Measurements from ENCODE around the gene SLMAP. TPM values are rescaled to one million over a fixed set of nuclear protein-coding genes. Genes with fewer than 3 reads are reported as not detected.

SLMAP gene
- total RNA-seq, 1 donor, result 44.1 TPM

GRCh38 chr3:57718118-57718517, 38.0 kb upstream of the SLMAP start:
- TF ChIP-seq, protein P1, sequence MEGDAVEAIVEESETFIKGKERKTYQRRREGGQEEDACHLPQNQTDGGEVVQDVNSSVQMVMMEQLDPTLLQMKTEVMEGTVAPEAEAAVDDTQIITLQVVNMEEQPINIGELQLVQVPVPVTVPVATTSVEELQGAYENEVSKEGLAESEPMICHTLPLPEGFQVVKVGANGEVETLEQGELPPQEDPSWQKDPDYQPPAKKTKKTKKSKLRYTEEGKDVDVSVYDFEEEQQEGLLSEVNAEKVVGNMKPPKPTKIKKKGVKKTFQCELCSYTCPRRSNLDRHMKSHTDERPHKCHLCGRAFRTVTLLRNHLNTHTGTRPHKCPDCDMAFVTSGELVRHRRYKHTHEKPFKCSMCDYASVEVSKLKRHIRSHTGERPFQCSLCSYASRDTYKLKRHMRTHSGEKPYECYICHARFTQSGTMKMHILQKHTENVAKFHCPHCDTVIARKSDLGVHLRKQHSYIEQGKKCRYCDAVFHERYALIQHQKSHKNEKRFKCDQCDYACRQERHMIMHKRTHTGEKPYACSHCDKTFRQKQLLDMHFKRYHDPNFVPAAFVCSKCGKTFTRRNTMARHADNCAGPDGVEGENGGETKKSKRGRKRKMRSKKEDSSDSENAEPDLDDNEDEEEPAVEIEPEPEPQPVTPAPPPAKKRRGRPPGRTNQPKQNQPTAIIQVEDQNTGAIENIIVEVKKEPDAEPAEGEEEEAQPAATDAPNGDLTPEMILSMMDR (IDR thresholded peaks at IDR 0.05; ENCODE audit: insufficient read depth, low read length), result no peak
- no peak overlapping the region for H3K4me3 ChIP-seq (ENCODE audit: low read depth, low read length)
- no peak for DNase-seq (ENCODE audit: low read depth)

GRCh38 chr3:57726397-57726796, 29.7 kb upstream of the SLMAP start:
- no peak overlapping the region for H3K4me3 ChIP-seq (ENCODE audit: low read depth, low read length)
- DNase-seq (ENCODE audit: low read depth), result no peak
- TF ChIP-seq, protein P1 (IDR thresholded peaks at IDR 0.05; ENCODE audit: insufficient read depth, low read length), result no peak

DNA sequence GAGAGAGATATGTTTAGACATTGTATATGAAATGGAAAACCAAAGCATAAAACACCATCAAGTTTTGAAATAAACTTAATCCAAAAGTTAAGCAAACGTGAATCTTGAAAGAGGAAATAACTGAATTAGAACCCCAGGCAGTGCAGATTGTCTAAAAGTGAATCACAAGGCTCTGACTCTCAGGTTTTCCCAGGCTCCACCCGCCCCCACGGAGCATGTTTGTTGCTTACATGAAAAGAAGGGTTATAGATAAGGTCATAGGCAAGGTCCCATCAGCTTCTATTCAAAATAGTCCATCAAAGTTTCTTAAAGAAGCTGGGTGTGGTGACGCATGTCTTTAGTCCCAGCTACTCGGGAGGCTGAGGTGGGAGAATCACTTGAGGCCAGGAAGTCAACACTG, 29.0 kb upstream of the SLMAP start:
- DNase-seq (ENCODE audit: low read depth), result no peak
- TF ChIP-seq, protein P1 (IDR thresholded peaks at IDR 0.05; ENCODE audit: insufficient read depth, low read length), result no peak
- H3K4me3 ChIP-seq (ENCODE audit: low read depth, low read length), result no peak overlapping the region

- no peak overlapping the region for H3K4me3 ChIP-seq (ENCODE audit: low read depth, low read length)
- TF ChIP-seq, protein P1 (IDR thresholded peaks at IDR 0.05; ENCODE audit: insufficient read depth, low read length), result no peak
- peak; percentile 67 for DNase-seq (ENCODE audit: low read depth)
Observed at GRCh38 chr3:57729334-57730045, 26.6 kb upstream of the SLMAP start.

DNA sequence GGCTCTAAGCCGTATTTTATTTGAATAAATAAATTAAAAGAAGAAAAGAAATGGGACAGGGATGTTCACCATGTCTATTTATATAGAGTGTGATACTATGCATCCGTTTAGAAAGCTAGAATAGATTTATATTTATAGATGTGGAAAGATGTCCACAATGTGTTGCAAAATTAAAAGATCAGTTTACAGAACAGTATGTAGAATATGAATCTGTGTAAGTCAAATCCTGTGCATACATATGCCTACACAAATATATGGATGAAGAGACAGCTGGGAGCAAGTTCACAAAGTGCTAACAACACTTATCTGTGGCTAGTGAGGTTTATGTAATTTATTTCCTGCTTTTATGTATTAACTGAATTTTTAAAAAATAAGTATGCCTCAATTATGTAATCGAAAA, 25.4 kb upstream of the SLMAP start:
- DNase-seq (ENCODE audit: low read depth), result no peak
- H3K4me3 ChIP-seq (ENCODE audit: low read depth, low read length), result no peak overlapping the region
- TF ChIP-seq, protein P1 (IDR thresholded peaks at IDR 0.05; ENCODE audit: insufficient read depth, low read length), result no peak

DNA sequence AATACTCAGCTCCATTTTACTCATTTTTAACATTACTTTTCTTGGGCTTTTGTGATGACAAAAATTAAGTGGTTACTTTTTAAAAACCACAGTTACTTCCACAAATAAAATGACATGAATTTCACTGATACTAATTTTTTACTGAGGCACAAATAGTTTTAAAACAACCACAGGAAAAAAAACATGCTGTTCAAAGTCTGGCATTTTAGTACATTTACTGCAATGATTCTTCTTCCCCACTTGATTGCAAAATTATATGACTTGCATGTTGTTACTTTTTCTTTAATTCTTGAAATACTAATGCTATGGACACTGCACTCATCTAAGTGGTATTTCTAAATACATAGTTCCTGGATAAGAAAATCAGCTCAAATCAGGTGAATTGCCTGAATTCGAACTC, 24.8 kb upstream of the SLMAP start:
- no peak overlapping the region for H3K4me3 ChIP-seq (ENCODE audit: low read depth, low read length)
- TF ChIP-seq, protein P1 (IDR thresholded peaks at IDR 0.05; ENCODE audit: insufficient read depth, low read length), result no peak
- no peak for DNase-seq (ENCODE audit: low read depth)

DNA sequence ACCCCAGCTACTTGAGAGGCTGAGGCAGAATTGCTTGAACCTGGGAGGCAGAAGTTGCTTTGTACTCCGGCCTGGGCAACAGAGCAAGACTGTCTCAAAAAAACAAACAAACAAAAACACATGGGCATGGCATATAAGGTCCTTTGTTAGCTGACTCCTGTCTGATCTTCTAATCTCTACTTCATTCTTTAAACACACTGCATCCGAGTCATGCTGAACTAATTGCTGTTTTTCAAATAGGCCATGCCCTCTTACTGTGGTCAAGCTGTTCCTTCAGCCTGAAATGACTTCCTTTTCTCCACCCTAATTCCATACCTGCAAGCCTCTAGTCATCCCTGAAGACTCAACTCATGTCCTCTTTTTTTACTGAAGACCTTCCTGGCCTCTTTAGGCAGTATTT, 22.3 kb upstream of the SLMAP start:
- no peak overlapping the region for H3K4me3 ChIP-seq (ENCODE audit: low read depth, low read length)
- DNase-seq (ENCODE audit: low read depth), result no peak
- TF ChIP-seq, protein P1 (IDR thresholded peaks at IDR 0.05; ENCODE audit: insufficient read depth, low read length), result no peak
